HEK293 (cell line): ENCODE results near the gene METAP1.

Experiments
- CTCF ChIA-PET: fragments of 350-600 bp; formaldehyde crosslinking; extraction: SDS; loops from one replicate; lab custom pipeline; 2021; ENCODE audit warnings: antibody characterized with exemption; lab: Yijun Ruan, JAX
- POLR2A ChIA-PET: fragments of 300-600 bp; formaldehyde crosslinking; extraction: SDS; loops from one replicate; lab custom pipeline; 2020; ENCODE audit warnings: antibody characterized with exemption, inconsistent platforms; lab: Yijun Ruan, JAX
- H3K27ac ChIP-seq: fragments of 200-500 bp; sonication (Bioruptor generic); 2 replicates; pipeline ENCODE4 v1.5.1; 2014; ENCODE audit warnings: low read depth, low read length, control low read depth, inconsistent platforms; ENCODE audit errors: extremely low read depth
- H3K36me3 ChIP-seq, 2 experiments: fragments of 200-500 bp in 1 of 2; sonication (Bioruptor generic) in 1 of 2; 1 replicate in 1 of 2; 2 replicates in 1 of 2; pipeline ENCODE4 v1.5.1; 2014 to 2017; ENCODE audit warnings: inconsistent platforms in 2 of 2, low read length in 2 of 2; ENCODE audit not compliant: control insufficient read depth in 2 of 2, insufficient read depth in 1 of 2
- H3K4me1 ChIP-seq: fragments of 200-500 bp; sonication (Bioruptor generic); 2 replicates; pipeline ENCODE4 v1.5.1; 2014; ENCODE audit warnings: mild to moderate bottlenecking, low read length, inconsistent platforms; ENCODE audit not compliant: control insufficient read depth, insufficient read depth
- H3K4me3 ChIP-seq: 2 replicates; pipeline ENCODE4 v1.5.1; 2011; ENCODE audit warnings: low read depth, mild to moderate bottlenecking, control low read depth, low read length, moderate library complexity
- H3K9me3 ChIP-seq: fragments of 200-500 bp; sonication (Bioruptor generic); 2 replicates; pipeline ENCODE4 v1.5.1; 2014; ENCODE audit warnings: low read depth, low read length, inconsistent platforms; ENCODE audit not compliant: control insufficient read depth, insufficient read depth
- GLIS1 ChIP-seq: fragments of 450-650 bp; formaldehyde crosslinking; IDR thresholded peaks from 2 replicates; pipeline ENCODE4 v1.5.1; 2016; ENCODE audit warnings: missing biosample characterization, missing genetic modification characterization
- MYNN ChIP-seq: fragments of 450-650 bp; formaldehyde crosslinking; IDR thresholded peaks from 2 replicates; pipeline ENCODE4 v1.5.1; 2016; ENCODE audit warnings: missing biosample characterization, missing genetic modification characterization, borderline replicate concordance
- PRDM1 ChIP-seq: fragments of 450-650 bp; formaldehyde crosslinking; IDR thresholded peaks from 2 replicates; pipeline ENCODE4; 2016; ENCODE audit warnings: missing biosample characterization, missing genetic modification characterization
- PRDM6 ChIP-seq: fragments of 450-650 bp; formaldehyde crosslinking; IDR thresholded peaks from 2 replicates; pipeline ENCODE4 v1.5.1; 2017; ENCODE audit warnings: missing biosample characterization, missing genetic modification characterization
- REPIN1 ChIP-seq: fragments of 450-650 bp; formaldehyde crosslinking; IDR thresholded peaks from 2 replicates; pipeline ENCODE4 v1.5.1; 2017; ENCODE audit warnings: missing biosample characterization, missing genetic modification characterization, low read depth
- WT1 ChIP-seq: fragments of 450-650 bp; formaldehyde crosslinking; IDR thresholded peaks from 2 replicates; pipeline ENCODE4 v1.5.1; 2016; ENCODE audit warnings: missing biosample characterization, missing genetic modification characterization
- ZBTB49 ChIP-seq: fragments of 450-650 bp; formaldehyde crosslinking; IDR thresholded peaks from 2 replicates; pipeline ENCODE4 v1.5.1; 2016; ENCODE audit warnings: missing biosample characterization, missing genetic modification characterization, low read depth
- ZIC2 ChIP-seq: fragments of 450-650 bp; formaldehyde crosslinking; IDR thresholded peaks from 2 replicates; pipeline ENCODE4 v1.5.1; 2016; ENCODE audit warnings: missing biosample characterization, missing genetic modification characterization
- ZNF112 ChIP-seq: fragments of 450-650 bp; formaldehyde crosslinking; IDR thresholded peaks from 2 replicates; pipeline ENCODE4 v1.5.0; 2017; ENCODE audit warnings: missing biosample characterization, missing genetic modification characterization
- ZNF114 ChIP-seq: fragments of 450-650 bp; formaldehyde crosslinking; IDR thresholded peaks from 2 replicates; pipeline ENCODE4 v1.5.0; 2017; ENCODE audit warnings: missing biosample characterization, missing genetic modification characterization
- ZNF248 ChIP-seq: fragments of 450-650 bp; formaldehyde crosslinking; IDR thresholded peaks from 2 replicates; pipeline ENCODE4 v1.5.1; 2017; ENCODE audit warnings: missing biosample characterization, missing genetic modification characterization
- ZNF350 ChIP-seq: fragments of 450-650 bp; formaldehyde crosslinking; IDR thresholded peaks from 2 replicates; pipeline ENCODE4 v1.5.0; 2017; ENCODE audit warnings: missing biosample characterization, mild to moderate bottlenecking, missing genetic modification characterization
- ZNF37A ChIP-seq: fragments of 450-650 bp; IDR thresholded peaks from 2 replicates; pipeline ENCODE4 v1.5.1; 2018; ENCODE audit warnings: missing biosample characterization, missing genetic modification characterization
- ZNF654 ChIP-seq: fragments of 450-650 bp; formaldehyde crosslinking; IDR thresholded peaks from 2 replicates; pipeline ENCODE4 v1.5.1; 2016; ENCODE audit warnings: low read depth, missing biosample characterization, missing genetic modification characterization
- ZNF670 ChIP-seq: fragments of 450-650 bp; formaldehyde crosslinking; IDR thresholded peaks from 2 replicates; pipeline ENCODE4 v1.5.1; 2016; ENCODE audit warnings: missing biosample characterization, missing genetic modification characterization, low read depth
- ZNF768 ChIP-seq: fragments of 450-650 bp; formaldehyde crosslinking; IDR thresholded peaks from 2 replicates; pipeline ENCODE4 v1.5.1; 2018; ENCODE audit warnings: missing biosample characterization, mild to moderate bottlenecking, missing genetic modification characterization
- ZNF792 ChIP-seq: fragments of 450-650 bp; formaldehyde crosslinking; IDR thresholded peaks from 2 replicates; pipeline ENCODE4 v1.5.1; 2016; ENCODE audit warnings: missing biosample characterization, missing genetic modification characterization
- ZSCAN18 ChIP-seq: fragments of 450-650 bp; formaldehyde crosslinking; IDR thresholded peaks from 2 replicates; pipeline ENCODE4 v1.5.1; 2016; ENCODE audit warnings: missing biosample characterization, missing genetic modification characterization
- ZSCAN23 ChIP-seq: fragments of 450-650 bp; formaldehyde crosslinking; IDR thresholded peaks from 2 replicates; pipeline ENCODE4 v1.5.1; 2016; ENCODE audit warnings: missing biosample characterization, missing genetic modification characterization
- TF ChIP-seq, protein P1 (sequence below): fragments of 450-650 bp; formaldehyde crosslinking; IDR thresholded peaks from 2 replicates; pipeline ENCODE4; 2016; ENCODE audit warnings: missing biosample characterization, missing genetic modification characterization
- TF ChIP-seq, protein P2 (sequence below): fragments of 450-650 bp; formaldehyde crosslinking; IDR thresholded peaks from 2 replicates; pipeline ENCODE4 v1.5.1; 2016; ENCODE audit warnings: missing biosample characterization, missing genetic modification characterization

The METAP1 gene

GRCh38 chr4:99059550-99059949 lies 64.0 kb downstream of the METAP1 start:
- ChIA-PET CTCF (interaction anchor here (0.6 kb wide), 1 partner anchor 331 kb away, joined by 3 read pairs; no protein-coding TSS in a partner anchor), POLR2A (interaction anchor here (1.5 to 1.6 kb wide), 2 partner anchors 29 to 64 kb away, joined by 7 to 9 read pairs; partner anchors contain the start of genes ADH5 and METAP1)
- no peak overlapping the region for H3K27ac ChIP-seq
- TF ChIP-seq PRDM1 (tag by site-specific recombination) (peak; percentile 92), ZNF114 (tag by site-specific recombination) (no peak), MYNN (tag by site-specific recombination) (no peak), ZNF350 (tag by site-specific recombination) (no peak)
- no peak overlapping the region for H3K4me3 ChIP-seq
- no peaks in the 10 kb centered on the region for H3K9me3 ChIP-seq
- H3K4me1 ChIP-seq = no peaks in the 10 kb centered on the region
- H3K36me3 ChIP-seq = peaks cover 0 to 32% of the 10 kb centered on the region in 2 experiments; a peak in 2 of 3 replicates

DNA sequence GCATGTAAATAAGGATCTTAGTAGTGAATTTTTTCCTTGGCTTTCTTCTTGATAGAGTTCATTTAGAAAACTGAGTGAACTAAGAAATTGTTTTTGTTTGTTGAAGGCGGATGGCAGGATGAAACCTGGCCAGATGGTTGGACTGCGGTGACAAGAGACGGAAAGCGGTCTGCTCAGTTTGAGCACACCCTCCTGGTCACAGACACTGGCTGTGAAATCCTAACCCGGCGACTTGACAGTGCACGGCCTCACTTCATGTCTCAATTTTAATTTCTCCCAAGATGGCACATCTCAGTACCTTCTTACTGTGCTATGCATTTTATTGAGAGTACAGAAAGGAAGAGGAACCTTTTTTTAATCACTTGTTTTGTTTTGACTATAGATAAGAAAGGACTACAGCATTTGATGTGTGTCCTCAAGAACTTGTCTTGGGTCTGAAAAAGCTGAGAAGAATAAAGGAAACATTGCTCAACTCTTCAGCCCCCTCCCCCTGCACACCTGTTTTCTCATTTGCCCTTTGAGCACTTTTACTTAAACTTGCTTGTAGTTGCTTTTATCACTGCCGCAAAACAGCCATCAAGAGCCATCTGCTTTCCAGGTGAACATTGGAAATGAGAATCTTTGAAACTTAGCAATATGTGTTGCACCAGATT lies 65.7 kb downstream of the METAP1 start:
- Histone ChIP-seq H3K36me3 (peaks cover 0 to 32% of the 10 kb centered on the region in 2 experiments; a peak in 2 of 3 replicates), H3K27ac (no peak overlapping the region), H3K4me3 (no peak overlapping the region), H3K9me3 (no peaks in the 10 kb centered on the region), H3K4me1 (no peaks in the 10 kb centered on the region)
- POLR2A ChIA-PET = interaction anchor here (1.0 to 1.6 kb wide), 3 partner anchors 27 to 66 kb away, joined by 3 to 9 read pairs (median 7); partner anchors contain the start of genes ADH5 and METAP1
- TF ChIP-seq, protein P1, sequence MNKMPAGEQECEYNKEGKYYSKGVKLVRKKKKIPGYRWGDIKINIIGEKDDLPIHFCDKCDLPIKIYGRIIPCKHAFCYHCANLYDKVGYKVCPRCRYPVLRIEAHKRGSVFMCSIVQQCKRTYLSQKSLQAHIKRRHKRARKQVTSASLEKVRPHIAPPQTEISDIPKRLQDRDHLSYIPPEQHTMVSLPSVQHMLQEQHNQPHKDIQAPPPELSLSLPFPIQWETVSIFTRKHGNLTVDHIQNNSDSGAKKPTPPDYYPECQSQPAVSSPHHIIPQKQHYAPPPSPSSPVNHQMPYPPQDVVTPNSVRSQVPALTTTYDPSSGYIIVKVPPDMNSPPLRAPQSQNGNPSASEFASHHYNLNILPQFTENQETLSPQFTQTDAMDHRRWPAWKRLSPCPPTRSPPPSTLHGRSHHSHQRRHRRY (tag by site-specific recombination) = no peak
- no peak for TF ChIP-seq ZNF654
- no peak for TF ChIP-seq ZBTB49 (tag by site-specific recombination)
- TF ChIP-seq, protein P2, sequence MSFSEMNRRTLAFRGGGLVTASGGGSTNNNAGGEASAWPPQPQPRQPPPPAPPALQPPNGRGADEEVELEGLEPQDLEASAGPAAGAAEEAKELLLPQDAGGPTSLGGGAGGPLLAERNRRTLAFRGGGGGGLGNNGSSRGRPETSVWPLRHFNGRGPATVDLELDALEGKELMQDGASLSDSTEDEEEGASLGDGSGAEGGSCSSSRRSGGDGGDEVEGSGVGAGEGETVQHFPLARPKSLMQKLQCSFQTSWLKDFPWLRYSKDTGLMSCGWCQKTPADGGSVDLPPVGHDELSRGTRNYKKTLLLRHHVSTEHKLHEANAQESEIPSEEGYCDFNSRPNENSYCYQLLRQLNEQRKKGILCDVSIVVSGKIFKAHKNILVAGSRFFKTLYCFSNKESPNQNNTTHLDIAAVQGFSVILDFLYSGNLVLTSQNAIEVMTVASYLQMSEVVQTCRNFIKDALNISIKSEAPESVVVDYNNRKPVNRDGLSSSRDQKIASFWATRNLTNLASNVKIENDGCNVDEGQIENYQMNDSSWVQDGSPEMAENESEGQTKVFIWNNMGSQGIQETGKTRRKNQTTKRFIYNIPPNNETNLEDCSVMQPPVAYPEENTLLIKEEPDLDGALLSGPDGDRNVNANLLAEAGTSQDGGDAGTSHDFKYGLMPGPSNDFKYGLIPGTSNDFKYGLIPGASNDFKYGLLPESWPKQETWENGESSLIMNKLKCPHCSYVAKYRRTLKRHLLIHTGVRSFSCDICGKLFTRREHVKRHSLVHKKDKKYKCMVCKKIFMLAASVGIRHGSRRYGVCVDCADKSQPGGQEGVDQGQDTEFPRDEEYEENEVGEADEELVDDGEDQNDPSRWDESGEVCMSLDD (tag by site-specific recombination) = no peak
- TF ChIP-seq ZNF248 (tag by site-specific recombination) = no peak
- CTCF ChIA-PET = no interaction called here

DNA sequence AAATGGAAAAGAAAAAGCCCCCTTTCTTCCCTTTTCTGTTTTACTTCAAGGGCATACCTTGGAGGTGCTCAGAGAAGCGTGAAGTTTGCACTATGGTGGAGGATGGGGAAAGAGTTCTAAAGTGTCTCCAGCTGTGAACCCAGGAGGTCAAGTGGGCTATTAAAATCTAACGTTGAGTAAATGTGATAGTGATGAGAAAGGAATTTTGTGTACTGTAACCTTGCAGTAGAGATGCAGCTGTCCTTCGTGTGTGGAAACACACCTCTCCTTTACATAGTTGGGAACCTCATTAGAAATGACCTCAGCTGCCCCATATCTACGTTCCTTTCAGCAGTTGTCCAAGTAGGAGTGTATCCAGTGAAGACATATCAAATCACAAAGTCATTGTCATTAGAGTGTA lies 66.6 kb downstream of the METAP1 start:
- H3K36me3 ChIP-seq = peaks cover 0 to 35% of the 10 kb centered on the region in 2 experiments; a peak in 1 of 3 replicates
- CTCF ChIA-PET = no interaction called here
- no peak overlapping the region for H3K4me3 ChIP-seq
- POLR2A ChIA-PET = interaction anchor here (1.0 kb wide), 1 partner anchor 27 kb away, joined by 3 read pairs; the partner anchor contains the start of gene ADH5
- no peaks in the 10 kb centered on the region for H3K9me3 ChIP-seq
- no peaks in the 10 kb centered on the region for H3K4me1 ChIP-seq
- no peak overlapping the region for H3K27ac ChIP-seq
- TF ChIP-seq ZNF37A (tag by site-specific recombination) = no peak
- TF ChIP-seq ZNF112 (tag by site-specific recombination) = no peak
- peak; percentile 86 for TF ChIP-seq GLIS1 (tag by site-specific recombination)
- no peak for TF ChIP-seq ZNF792 (tag by site-specific recombination)
- no peak for TF ChIP-seq ZSCAN23 (tag by site-specific recombination)
- TF ChIP-seq ZIC2 (tag by site-specific recombination) = 0 out of 2 replicates have a peak, but pooled peaks have one; percentile 20
- TF ChIP-seq ZSCAN18 (tag by site-specific recombination) = no peak
- peak; percentile 73 for TF ChIP-seq PRDM6
- TF ChIP-seq ZNF670 = no peak
- TF ChIP-seq REPIN1 (tag by site-specific recombination) = no peak
- TF ChIP-seq WT1 (tag by site-specific recombination) = no peak
- TF ChIP-seq ZNF768 (tag by site-specific recombination) = no peak
